K562 (cell line): Measurements from ENCODE around the gene DENND1A. TPM values are rescaled to one million over a fixed set of nuclear protein-coding genes. Genes with fewer than 3 reads are reported as not detected.

Experiments
- ATAC-seq: fragments of 200-7000 bp; cut with Tn5 transposase; 3 replicates; pipeline ENCODE4 v1.9.1; 2020; ENCODE audit warnings: moderate library complexity
- BruUV-seq: library from RNA; stranded (reverse); fragments of 400-500 nt; replicated peaks from 2 replicates; lab custom pipeline; 2021; lab: Mats Ljungman, UMichigan
- CTCF ChIA-PET: fragments of 300-600 bp; formaldehyde crosslinking; extraction: SDS; loops from one replicate; lab custom pipeline; 2021; ENCODE audit warnings: low intra/inter-chr PET ratio; lab: Yijun Ruan, JAX
- POLR2A ChIA-PET: fragments of 300-600, 350-650 bp; sonication (Branson Sonifier 250); formaldehyde crosslinking; extraction: SDS; loops from one replicate; lab custom pipeline; 2021; ENCODE audit warnings: antibody characterized with exemption, inconsistent platforms; lab: Yijun Ruan, JAX
- DNase-seq, 4 experiments: peaks; one replicate each; pipeline versions ENCODE4 v3.0.0 to v3.0.0-alpha.2; 2011 to 2018; ENCODE audit warnings: low spot score in 3 of 4, mixed read lengths in 3 of 4; ENCODE audit errors: extremely low read depth in 1 of 4
- FAIRE-seq: peaks from 2 replicates; lab custom pipeline; 2011; peaks lifted over from hg19 to GRCh38; lab: Jason Lieb, UNC
- H2AFZ ChIP-seq: 2 replicates; pipeline ENCODE4 v1.6.0; 2011; ENCODE audit warnings: low read depth, low read length, control low read depth, inconsistent platforms
- H3K27ac ChIP-seq: fragments of 200-600 bp; 3 replicates; pipeline ENCODE4 v1.8.0; 2011; ENCODE audit warnings: low read depth, mild to moderate bottlenecking, control low read depth, inconsistent platforms, low read length, moderate library complexity, mixed read lengths; ENCODE audit errors: extremely low read depth
- H3K27me3 ChIP-seq, 2 experiments: fragments of 300-600 bp in 1 of 2; 2 replicates in 1 of 2; 3 replicates in 1 of 2; pipeline versions ENCODE4 v1.6.0 to v1.8.0; 2011; ENCODE audit warnings: inconsistent platforms in 2 of 2, low read length in 2 of 2, mild to moderate bottlenecking in 1 of 2, mixed read lengths in 1 of 2, moderate library complexity in 1 of 2; ENCODE audit not compliant: control insufficient read depth in 2 of 2, insufficient read depth in 2 of 2
- H3K36me3 ChIP-seq: fragments of 300-600 bp; 3 replicates; pipeline ENCODE4 v1.8.0; 2011; ENCODE audit warnings: mild to moderate bottlenecking, low read length, inconsistent platforms; ENCODE audit not compliant: control insufficient read depth, insufficient read depth
- H3K4me1 ChIP-seq, 2 experiments: fragments of 200-600 bp in 1 of 2; replicated peaks in 1 of 2; 2 replicates in 1 of 2; 3 replicates in 1 of 2; pipeline versions ENCODE4 v1.5.1 to v1.8.0; 2011; ENCODE audit warnings: inconsistent platforms in 2 of 2, low read length in 2 of 2, mild to moderate bottlenecking in 1 of 2, mixed read lengths in 1 of 2, moderate library complexity in 1 of 2; ENCODE audit not compliant: control insufficient read depth in 2 of 2, insufficient read depth in 2 of 2
- H3K4me2 ChIP-seq: 2 replicates; pipeline ENCODE4 v1.6.1; 2011; ENCODE audit warnings: low read length, control low read depth, inconsistent platforms, mixed read lengths; ENCODE audit not compliant: insufficient read depth
- H3K4me3 ChIP-seq: fragments of 200-600 bp; sonication (generic), shearing (Covaris generic); 2 replicates; pipeline ENCODE4 v1.5.1; 2016; ENCODE audit warnings: control low read depth, inconsistent platforms
- H3K79me2 ChIP-seq: fragments of 200-600 bp; 3 replicates; pipeline ENCODE4 v1.8.0; 2011; ENCODE audit warnings: low read length, inconsistent platforms; ENCODE audit not compliant: control insufficient read depth, insufficient read depth
- H3K9ac ChIP-seq, 2 experiments: 2 replicates each; pipeline versions ENCODE4 v1.6.0 to v1.6.1; 2011; ENCODE audit warnings: low read depth in 2 of 2, low read length in 2 of 2, control low read depth in 1 of 2, inconsistent platforms in 1 of 2, mild to moderate bottlenecking in 1 of 2, mixed read lengths in 1 of 2; ENCODE audit not compliant: insufficient read depth in 1 of 2
- H3K9me1 ChIP-seq: one replicate; pipeline ENCODE4 v1.6.0; 2011; ENCODE audit warnings: inconsistent platforms, mild to moderate bottlenecking, low read length, moderate library complexity; ENCODE audit not compliant: control insufficient read depth, insufficient read depth
- H3K9me3 ChIP-seq: replicated peaks from 2 replicates; pipeline ENCODE4 v1.5.1; 2011; ENCODE audit warnings: low read depth, low read length, inconsistent platforms; ENCODE audit not compliant: control insufficient read depth, insufficient read depth
- H4K20me1 ChIP-seq: replicated peaks from 2 replicates; pipeline ENCODE4 v1.6.1; 2011; ENCODE audit warnings: low read length, inconsistent platforms, mixed read lengths; ENCODE audit not compliant: control insufficient read depth, insufficient read depth
- ARID1B ChIP-seq: fragments of 450-650 bp; IDR thresholded peaks from 2 replicates; pipeline ENCODE4 v1.6.1; 2016; ENCODE audit warnings: antibody characterized with exemption, mild to moderate bottlenecking, inconsistent platforms
- KDM2B ChIP-seq: fragments of 250-450 bp; sonication (Bioruptor Pico); IDR thresholded peaks from 2 replicates; pipeline ENCODE4 v1.8.0; 2021; ENCODE audit warnings: mild to moderate bottlenecking, moderate library complexity
- MEF2A ChIP-seq: IDR thresholded peaks from 2 replicates; pipeline ENCODE4 v1.6.1; 2011; ENCODE audit warnings: low read depth, mild to moderate bottlenecking, low read length, moderate library complexity; ENCODE audit not compliant: control insufficient read depth
- MYNN ChIP-seq, 2 experiments: sonication (generic); formaldehyde crosslinking in 1 of 2; IDR thresholded peaks; 2 replicates each; pipeline versions ENCODE4 v1.5.0 to v1.6.1; 2016 to 2020; ENCODE audit warnings: antibody characterized with exemption in 1 of 2, missing genetic modification reagents in 1 of 2
- PYGO2 ChIP-seq: fragments of 450-650 bp; IDR thresholded peaks from 2 replicates; pipeline ENCODE4 v1.6.1; 2016; ENCODE audit warnings: mild to moderate bottlenecking, missing genetic modification characterization, moderate library complexity, missing compliant biosample characterization
- RAD21 ChIP-seq, 2 experiments: fragments of 250-450 bp in 1 of 2; fragments of 450-650 bp in 1 of 2; sonication (Bioruptor Pico) in 1 of 2; formaldehyde crosslinking in 1 of 2; IDR thresholded peaks in 1 of 2; conservative IDR thresholded peaks in 1 of 2; 2 replicates each; pipeline versions ENCODE4 v1.4.0 to v1.8.0; 2020 to 2022; ENCODE audit warnings: mild to moderate bottlenecking in 2 of 2, moderate library complexity in 1 of 2
- RUNX1 ChIP-seq: sonication (generic); IDR thresholded peaks from 2 replicates; pipeline ENCODE4 v1.6.1; 2016; ENCODE audit warnings: antibody characterized with exemption, low read depth
- TGIF2 ChIP-seq: sonication (generic); formaldehyde crosslinking; IDR thresholded peaks from 2 replicates; pipeline ENCODE4 v1.8.1; 2022; ENCODE audit warnings: mild to moderate bottlenecking, missing genetic modification reagents, moderate library complexity
- ZBED1 ChIP-seq: IDR thresholded peaks from 2 replicates; pipeline ENCODE4 v1.6.1; 2014
- ZFP1 ChIP-seq: fragments of 450-650 bp; formaldehyde crosslinking; IDR thresholded peaks from 2 replicates; pipeline ENCODE4 v1.4.0; 2020; ENCODE audit warnings: mild to moderate bottlenecking, mixed read lengths
- ZNF695 ChIP-seq: fragments of 450-650 bp; formaldehyde crosslinking; IDR thresholded peaks from 2 replicates; pipeline ENCODE4 v1.4.0; 2020; ENCODE audit warnings: mild to moderate bottlenecking, moderate library complexity
- WGBS: fragments of 100-300 bp; shearing (Covaris generic); methylation state at CpG from one replicate; pipeline ENCODE4 v1.1.6; 2016; ENCODE audit warnings: low coverage, mixed read lengths; ENCODE audit not compliant: insufficient coverage; ENCODE audit errors: missing lambda C conversion rate; 5-methylcytosine and 5-hydroxymethylcytosine counted together
- in situ Hi-C: fragments of 300-500 bp; cut with MboI; formaldehyde crosslinking; loops from 4 replicates; pipeline ENCODE4 v1.15.0; 2018; ENCODE audit warnings: inconsistent platforms, mixed read lengths
- intact Hi-C: fragments of 100-400 bp; cut with micrococcal nuclease; formaldehyde crosslinking; loops from 2 replicates; pipeline ENCODE4 v1.14.2; 2022
- polyA plus RNA-seq, 8 experiments: library from polyadenylated mRNA; depleted of rRNA in 4 of 8; stranded (reverse) in 5 of 8; unstranded in 3 of 8; fragments of >200 nt; fragmentation: Nextera tagmentation in 2 of 8; fragmentation: Illumina TruSeq in 1 of 8; extraction: Ambion mirVana in 2 of 8; extraction: Trizol in 1 of 8; gene quantifications; 2 replicates each; pipeline versions ENCODE4 v1.2.1 to v1.2.3, GENCODE V29; 2011 to 2014; ENCODE audit warnings: inconsistent platforms in 1 of 8, missing spikeins in 1 of 8
- total RNA-seq, 7 experiments: library from RNA; depleted of rRNA in 6 of 7; stranded (reverse); fragments of >200 nt in 6 of 7; fragmentation: Illumina TruSeq in 2 of 7; extraction: Trizol in 2 of 7; gene quantifications; 2 replicates each; pipeline versions ENCODE4 v1.2.1 to v1.2.3, GENCODE V29; 2011 to 2021; ENCODE audit warnings: low replicate concordance in 1 of 7
- TF ChIP-seq, protein P1 (sequence below): sonication (generic); formaldehyde crosslinking; IDR thresholded peaks from 2 replicates; pipeline ENCODE4 v1.8.1; 2023; ENCODE audit warnings: mild to moderate bottlenecking, missing genetic modification reagents
- TF ChIP-seq, protein P2 (sequence below), 2 experiments: fragments of 450-650 bp; formaldehyde crosslinking in 1 of 2; IDR thresholded peaks; 2 replicates each; pipeline versions ENCODE4 v1.4.0 to v1.6.1; 2014 to 2020; ENCODE audit warnings: mild to moderate bottlenecking in 2 of 2, borderline replicate concordance in 1 of 2, low read depth in 1 of 2

DENND1A gene
- total and polyA plus RNA-seq, 9 of the 15 experiments (the other 6 are each of a cell fraction or from before 2014, with no cell fraction given): 7.6 to 29.5 (median 15.7) TPM

- DNase-seq: no peak
- no peak overlapping the region for H3K4me2 ChIP-seq
- in situ Hi-C loops (no loop called here), intact Hi-C loops (no loop called here)
- WGBS: 0% methylated on average over 3 of the region's 3 CpGs
- ChIA-PET POLR2A (interaction anchor here (0.8 to 1.2 kb wide), 3 partner anchors 12 to 912 kb away, joined by 3 to 6 read pairs (median 3); no protein-coding TSS in a partner anchor), CTCF (no interaction called here)
- peaks cover 2 to 22% of the 10 kb centered on the region in 2 experiments; a peak in 3 of 5 replicates for H3K27me3 ChIP-seq
- H3K4me1 ChIP-seq: no peaks in the 10 kb centered on the region
- no peak overlapping the region for H3K4me3 ChIP-seq
- no peak overlapping the region for H3K9ac ChIP-seq
- H3K36me3 ChIP-seq: no peaks in the 10 kb centered on the region
- no peaks in the 10 kb centered on the region for H3K79me2 ChIP-seq
- H4K20me1 ChIP-seq: no peaks in the 10 kb centered on the region
- no peak for FAIRE-seq
- no peak overlapping the region for H3K27ac ChIP-seq
- no peak overlapping the region for H2AFZ ChIP-seq
- no peaks in the 10 kb centered on the region for H3K9me1 ChIP-seq
- BruUV-seq: no TSS peak
- H3K9me3 ChIP-seq: peaks cover 20% of the 10 kb centered on the region; the same call in 1 of the 2 replicates
- ATAC-seq: no peak
- TF ChIP-seq ARID1B (no peak), PYGO2 (no peak), MEF2A (no peak), MYNN (IDR thresholded peaks at IDR 0.05) (no peak), MYNN (CRISPR knock-in tag; IDR thresholded peaks at IDR 0.05) (no peak), ZFP1 (CRISPR knock-in tag) (no peak), RAD21 (CRISPR knock-in tag; conservative IDR thresholded peaks at IDR 0.05 in 1 of 2, IDR thresholded peaks at IDR 0.05 in 1 of 2) (no peak), KDM2B (CRISPR knock-in tag) (no peak), TGIF2 (no peak), RUNX1 (no peak), ZNF695 (no peak), ZBED1 (no peak)
- TF ChIP-seq, protein P1, sequence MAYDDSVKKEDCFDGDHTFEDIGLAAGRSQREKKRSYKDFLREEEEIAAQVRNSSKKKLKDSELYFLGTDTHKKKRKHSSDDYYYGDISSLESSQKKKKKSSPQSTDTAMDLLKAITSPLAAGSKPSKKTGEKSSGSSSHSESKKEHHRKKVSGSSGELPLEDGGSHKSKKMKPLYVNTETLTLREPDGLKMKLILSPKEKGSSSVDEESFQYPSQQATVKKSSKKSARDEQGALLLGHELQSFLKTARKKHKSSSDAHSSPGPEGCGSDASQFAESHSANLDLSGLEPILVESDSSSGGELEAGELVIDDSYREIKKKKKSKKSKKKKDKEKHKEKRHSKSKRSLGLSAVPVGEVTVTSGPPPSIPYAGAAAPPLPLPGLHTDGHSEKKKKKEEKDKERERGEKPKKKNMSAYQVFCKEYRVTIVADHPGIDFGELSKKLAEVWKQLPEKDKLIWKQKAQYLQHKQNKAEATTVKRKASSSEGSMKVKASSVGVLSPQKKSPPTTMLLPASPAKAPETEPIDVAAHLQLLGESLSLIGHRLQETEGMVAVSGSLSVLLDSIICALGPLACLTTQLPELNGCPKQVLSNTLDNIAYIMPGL: no peak
- TF ChIP-seq, protein P2, sequence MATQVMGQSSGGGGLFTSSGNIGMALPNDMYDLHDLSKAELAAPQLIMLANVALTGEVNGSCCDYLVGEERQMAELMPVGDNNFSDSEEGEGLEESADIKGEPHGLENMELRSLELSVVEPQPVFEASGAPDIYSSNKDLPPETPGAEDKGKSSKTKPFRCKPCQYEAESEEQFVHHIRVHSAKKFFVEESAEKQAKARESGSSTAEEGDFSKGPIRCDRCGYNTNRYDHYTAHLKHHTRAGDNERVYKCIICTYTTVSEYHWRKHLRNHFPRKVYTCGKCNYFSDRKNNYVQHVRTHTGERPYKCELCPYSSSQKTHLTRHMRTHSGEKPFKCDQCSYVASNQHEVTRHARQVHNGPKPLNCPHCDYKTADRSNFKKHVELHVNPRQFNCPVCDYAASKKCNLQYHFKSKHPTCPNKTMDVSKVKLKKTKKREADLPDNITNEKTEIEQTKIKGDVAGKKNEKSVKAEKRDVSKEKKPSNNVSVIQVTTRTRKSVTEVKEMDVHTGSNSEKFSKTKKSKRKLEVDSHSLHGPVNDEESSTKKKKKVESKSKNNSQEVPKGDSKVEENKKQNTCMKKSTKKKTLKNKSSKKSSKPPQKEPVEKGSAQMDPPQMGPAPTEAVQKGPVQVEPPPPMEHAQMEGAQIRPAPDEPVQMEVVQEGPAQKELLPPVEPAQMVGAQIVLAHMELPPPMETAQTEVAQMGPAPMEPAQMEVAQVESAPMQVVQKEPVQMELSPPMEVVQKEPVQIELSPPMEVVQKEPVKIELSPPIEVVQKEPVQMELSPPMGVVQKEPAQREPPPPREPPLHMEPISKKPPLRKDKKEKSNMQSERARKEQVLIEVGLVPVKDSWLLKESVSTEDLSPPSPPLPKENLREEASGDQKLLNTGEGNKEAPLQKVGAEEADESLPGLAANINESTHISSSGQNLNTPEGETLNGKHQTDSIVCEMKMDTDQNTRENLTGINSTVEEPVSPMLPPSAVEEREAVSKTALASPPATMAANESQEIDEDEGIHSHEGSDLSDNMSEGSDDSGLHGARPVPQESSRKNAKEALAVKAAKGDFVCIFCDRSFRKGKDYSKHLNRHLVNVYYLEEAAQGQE (IDR thresholded peaks at IDR 0.05; ENCODE audit: borderline replicate concordance): no peak
- TF ChIP-seq, protein P2 (CRISPR knock-in tag; IDR thresholded peaks at IDR 0.05; ENCODE audit: low read depth): no peak
Observed at GRCh38 chr9:123975871-123976270, 45.9 kb upstream of the DENND1A start.
